ENCODE data around the gene RASD2.
"Not testable (repeated sequence)": the region's sequence is repeated elsewhere in the genome, so short reads cannot be mapped to it uniquely, and the experiment has no call there.

The RASD2 gene, protein sequence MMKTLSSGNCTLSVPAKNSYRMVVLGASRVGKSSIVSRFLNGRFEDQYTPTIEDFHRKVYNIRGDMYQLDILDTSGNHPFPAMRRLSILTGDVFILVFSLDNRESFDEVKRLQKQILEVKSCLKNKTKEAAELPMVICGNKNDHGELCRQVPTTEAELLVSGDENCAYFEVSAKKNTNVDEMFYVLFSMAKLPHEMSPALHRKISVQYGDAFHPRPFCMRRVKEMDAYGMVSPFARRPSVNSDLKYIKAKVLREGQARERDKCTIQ

DNA sequence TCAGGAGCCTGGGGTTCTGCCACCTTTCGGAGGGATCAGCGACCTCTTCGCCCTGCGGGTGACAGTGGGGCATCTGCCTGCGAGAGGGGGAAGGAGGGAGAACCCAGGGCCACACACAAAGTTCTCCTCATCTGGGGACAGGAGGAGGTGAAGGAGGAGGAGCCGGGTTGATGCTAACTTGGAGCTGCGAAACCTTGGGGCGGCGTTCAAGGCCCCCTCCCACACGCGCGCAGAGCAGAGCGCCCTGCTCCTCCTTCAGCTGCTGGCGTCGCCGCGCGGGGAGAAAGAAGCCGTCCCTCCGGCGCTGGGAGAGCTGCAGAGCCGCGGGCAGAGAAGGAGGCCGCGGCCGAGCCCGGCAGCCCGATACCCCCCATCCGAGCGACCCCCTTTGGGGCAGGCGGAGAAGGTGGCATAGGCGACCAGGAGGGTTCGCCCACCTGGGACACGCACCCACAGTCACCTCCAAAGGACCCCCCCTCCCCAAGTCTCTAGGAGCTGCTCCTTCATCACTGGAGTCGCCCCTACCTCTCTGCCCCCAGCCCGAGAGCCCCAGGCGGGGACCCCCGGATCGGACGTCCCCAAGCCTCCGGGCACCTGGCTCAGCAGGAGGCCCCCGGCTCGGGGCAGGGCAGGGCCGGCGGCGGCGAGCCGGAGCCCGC is at the start of gene RASD2:
Gene RASD2 (plus strand): TSS at position 237 of the 659 bp plus-strand sequence. CDS start 5,979 bp downstream, outside the sequence.
- no peak for DNase-seq (ENCODE audit: low spot score)

DNA sequence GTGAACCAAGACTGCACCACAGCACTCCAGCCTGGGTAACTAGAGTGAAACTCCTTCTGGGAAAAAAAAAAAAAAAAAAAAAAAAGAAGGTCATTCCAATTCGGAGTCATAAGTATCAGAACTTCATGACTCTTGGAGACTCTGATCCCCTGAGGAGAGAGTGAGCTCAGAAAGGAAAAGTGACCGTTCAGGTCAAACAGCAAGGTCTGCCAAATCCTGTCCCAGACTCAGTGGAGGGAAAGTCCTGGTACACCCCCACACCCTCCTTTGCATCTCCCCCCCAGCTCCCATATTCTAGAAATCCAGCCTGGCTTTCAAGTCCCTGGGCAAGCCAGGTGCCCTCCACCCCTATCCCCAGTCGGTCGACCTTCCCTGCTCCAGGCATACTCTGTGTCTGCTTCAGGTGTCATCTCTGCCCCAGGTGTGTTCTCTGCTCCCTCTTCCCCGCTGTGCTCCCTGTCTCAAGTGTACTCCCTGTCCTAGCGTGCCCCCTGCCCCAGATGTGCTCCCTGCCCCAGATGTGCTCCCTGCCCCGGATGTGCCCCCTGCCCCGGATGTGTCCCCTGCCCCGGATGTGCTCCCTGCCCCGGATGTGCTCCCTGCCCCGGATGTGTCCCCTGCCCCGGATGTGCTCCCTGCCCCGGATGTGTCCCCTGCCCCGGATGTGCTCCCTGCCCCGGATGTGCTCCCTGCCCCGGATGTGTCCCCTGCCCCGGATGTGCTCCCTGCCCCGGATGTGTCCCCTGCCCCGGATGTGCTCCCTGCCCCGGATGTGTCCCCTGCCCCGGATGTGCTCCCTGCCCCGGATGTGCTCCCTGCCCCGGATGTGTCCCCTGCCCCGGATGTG is 49.3 kb upstream of the RASD2 start:
- not testable (repeated sequence) for DNase-seq (ENCODE audit: low spot score)

- DNase-seq (ENCODE audit: low spot score) = no peak
These were observed 48.7 kb upstream of the RASD2 start for GRCh38 chr22:35491908-35492380.

GRCh38 chr22:35493074-35493473 is 47.6 kb upstream of the RASD2 start:
- no peak for DNase-seq (ENCODE audit: low spot score)

GRCh38 chr22:35495711-35496110 is 44.9 kb upstream of the RASD2 start:
- not testable (repeated sequence) for DNase-seq (ENCODE audit: low spot score)

DNA sequence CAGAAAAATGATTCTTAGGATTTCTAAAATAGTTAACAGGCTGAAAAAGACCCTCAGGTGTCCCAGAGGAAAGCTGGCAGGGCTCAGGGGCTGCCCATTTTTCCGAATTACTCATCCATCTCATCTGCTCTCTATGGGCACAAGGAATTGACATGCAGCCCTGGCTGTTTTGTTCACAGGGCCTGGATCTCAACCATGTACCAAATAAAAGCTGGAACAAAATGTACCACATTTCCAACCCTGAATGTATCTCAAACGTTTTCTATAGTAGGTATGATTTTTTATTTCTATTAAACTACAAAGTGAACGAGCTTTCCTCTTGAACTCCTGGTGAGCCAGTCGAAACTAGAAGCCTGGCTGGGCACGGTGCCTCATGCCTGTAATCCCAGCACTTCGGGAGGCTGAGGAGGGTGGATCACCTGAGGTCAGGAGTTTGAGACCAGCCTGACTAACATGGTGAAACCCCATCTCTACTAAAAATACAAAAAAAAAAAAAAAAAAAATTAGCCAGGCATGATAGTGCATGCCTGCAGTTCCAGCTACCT is 43.8 kb upstream of the RASD2 start:
- DNase-seq (ENCODE audit: low spot score) = no peak

DNA sequence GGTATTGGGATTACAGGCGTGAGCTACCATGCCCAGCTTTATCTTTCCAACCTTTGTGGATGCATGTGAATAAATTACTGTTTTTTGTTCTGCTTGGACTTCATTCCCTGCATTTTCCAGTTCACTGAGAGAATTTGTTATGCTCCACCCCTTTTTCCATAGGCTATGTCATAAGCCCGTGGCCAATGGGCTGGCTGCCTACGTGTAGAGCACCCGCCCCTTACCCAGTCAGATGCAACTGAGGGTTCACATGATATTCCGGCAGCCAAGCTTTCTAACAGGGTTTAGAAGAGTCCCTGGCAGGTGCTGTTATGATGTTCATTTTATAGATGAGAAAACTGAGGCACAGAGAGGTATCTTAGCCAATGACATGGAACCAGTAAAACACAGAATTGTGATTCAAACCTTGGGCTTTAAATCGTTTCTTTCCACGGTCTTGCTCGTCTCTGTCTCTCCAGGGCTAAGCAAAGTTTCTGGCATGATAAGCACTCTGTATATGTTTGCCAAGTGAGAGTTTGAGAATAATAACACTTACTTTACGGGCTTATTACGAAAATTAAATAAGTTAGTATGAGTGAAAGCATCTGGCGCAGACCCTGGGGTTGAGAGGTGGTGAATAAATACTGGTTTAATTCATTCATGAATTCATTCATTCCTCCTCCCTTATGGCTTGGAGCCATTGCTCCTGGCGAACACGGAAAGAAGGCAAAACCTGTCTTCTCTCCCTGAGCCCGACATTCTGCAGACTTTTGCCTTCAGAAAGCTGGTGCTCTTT is 42.4 kb upstream of the RASD2 start:
- DNase-seq (ENCODE audit: low spot score) = no peak

GRCh38 chr22:35502836-35503235 is 37.8 kb upstream of the RASD2 start:
- DNase-seq (ENCODE audit: low spot score) = no peak

GRCh38 chr22:35505399-35506258 is 35.0 kb upstream of the RASD2 start:
- DNase-seq (ENCODE audit: low spot score) = no peak

DNA sequence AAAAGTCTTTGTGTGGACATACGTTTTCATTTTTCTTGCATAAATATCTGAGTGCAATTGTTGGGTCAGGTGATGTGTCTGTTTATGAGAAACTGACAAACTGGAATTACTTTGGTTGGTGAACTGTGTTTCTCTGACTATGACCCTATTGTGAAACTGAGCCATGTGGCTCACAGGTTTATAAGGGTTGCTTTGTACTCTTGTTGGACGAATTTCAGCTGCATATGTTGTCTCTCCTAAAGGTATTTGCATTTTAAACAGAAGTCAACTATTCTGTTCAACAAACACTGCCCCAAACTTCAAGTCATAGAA is 34.4 kb upstream of the RASD2 start:
- no peak for DNase-seq (ENCODE audit: low spot score)

- DNase-seq (ENCODE audit: low spot score) = not testable (repeated sequence)
These were observed 32.8 kb upstream of the RASD2 start for GRCh38 chr22:35507851-35508250.

- no peak for DNase-seq (ENCODE audit: low spot score)
These were observed 31.2 kb upstream of the RASD2 start for GRCh38 chr22:35509451-35509850.

DNA sequence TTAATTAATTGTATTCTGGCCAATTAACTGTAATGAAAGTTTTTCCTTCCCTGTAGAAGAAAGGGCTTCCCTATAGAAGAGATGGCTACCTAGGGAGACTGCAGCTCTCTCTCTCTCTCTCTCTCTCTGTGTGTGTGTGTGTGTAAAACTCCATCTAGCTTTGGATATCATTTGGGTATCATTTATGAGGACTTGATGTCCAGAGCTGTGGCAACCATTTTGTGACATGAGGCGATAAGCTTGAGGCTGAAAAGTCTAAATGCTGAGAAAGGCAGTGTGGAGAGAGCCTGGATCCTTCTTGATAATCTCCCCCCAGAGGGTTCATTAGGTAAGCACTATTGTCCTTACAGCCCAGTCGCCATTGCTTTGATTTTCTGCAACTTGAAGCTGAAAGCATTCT is 30.7 kb upstream of the RASD2 start:
- DNase-seq (ENCODE audit: low spot score) = no peak

GRCh38 chr22:35510481-35510934 is 30.1 kb upstream of the RASD2 start:
- DNase-seq (ENCODE audit: low spot score) = no peak

GRCh38 chr22:35510951-35511350 is 29.7 kb upstream of the RASD2 start:
- DNase-seq (ENCODE audit: low spot score) = no peak

- no peak for DNase-seq (ENCODE audit: low spot score)
These were observed 26.3 kb upstream of the RASD2 start for GRCh38 chr22:35514366-35514765.

DNA sequence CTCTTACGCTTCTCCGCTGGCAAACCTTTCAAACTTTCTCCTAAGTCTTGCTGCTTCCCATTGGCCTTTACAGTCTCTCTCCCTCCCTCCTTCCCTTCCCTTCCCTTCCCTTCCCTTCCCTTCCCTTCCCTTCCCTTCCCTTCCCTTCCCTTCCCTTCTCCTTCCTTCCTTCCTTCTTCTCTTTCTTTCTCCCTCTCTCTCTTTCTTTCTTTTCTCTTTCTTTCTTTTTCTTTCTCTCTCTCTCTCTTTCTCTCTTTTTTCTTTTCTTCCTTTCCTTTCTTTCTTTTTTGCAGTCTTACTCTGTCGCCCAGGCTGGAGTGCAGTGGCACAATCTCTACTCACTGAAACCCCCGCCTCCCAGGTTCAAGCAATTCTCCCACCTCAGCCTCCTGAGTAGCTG is 24.7 kb upstream of the RASD2 start:
- DNase-seq (ENCODE audit: low spot score) = not testable (repeated sequence)

DNA sequence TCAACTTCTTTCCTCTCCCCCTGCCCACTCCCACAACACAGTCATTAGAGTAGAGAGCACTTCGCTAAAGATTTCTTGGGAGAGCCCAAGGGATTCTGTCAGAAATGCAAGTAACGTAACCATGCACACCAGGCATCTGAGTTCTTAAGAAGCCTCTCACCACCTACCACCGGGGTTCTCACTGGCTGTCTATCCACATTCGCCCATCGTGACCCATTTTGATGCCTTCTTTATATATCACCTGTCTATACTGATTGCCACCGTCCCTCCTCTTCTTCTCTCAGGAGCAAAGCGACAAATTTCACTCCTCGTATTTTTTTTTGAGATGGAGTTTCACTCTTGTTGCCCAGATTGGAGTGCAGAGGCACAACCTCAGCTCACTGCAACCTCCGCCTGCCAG is 23.9 kb upstream of the RASD2 start:
- DNase-seq (ENCODE audit: low spot score) = no peak

DNA sequence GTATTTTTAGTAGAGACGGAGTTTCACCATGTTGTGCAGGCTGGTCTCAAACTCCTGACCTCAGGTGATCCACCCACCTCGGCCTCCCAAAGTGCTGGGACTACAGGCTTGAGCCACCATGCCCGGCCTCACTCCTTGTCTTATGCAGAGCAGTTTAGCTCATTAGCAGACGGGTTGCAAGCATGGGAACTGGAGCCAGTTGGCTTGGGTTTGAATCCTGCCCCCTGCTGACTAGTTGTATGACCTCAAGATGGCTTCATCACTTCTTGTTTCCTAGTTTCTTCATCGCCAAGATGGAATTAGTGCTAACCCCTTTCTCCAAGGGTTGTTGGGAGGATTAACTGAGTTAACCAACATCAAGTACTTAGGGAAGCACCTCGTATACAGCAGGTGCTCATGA is 23.4 kb upstream of the RASD2 start:
- no peak for DNase-seq (ENCODE audit: low spot score)

DNA sequence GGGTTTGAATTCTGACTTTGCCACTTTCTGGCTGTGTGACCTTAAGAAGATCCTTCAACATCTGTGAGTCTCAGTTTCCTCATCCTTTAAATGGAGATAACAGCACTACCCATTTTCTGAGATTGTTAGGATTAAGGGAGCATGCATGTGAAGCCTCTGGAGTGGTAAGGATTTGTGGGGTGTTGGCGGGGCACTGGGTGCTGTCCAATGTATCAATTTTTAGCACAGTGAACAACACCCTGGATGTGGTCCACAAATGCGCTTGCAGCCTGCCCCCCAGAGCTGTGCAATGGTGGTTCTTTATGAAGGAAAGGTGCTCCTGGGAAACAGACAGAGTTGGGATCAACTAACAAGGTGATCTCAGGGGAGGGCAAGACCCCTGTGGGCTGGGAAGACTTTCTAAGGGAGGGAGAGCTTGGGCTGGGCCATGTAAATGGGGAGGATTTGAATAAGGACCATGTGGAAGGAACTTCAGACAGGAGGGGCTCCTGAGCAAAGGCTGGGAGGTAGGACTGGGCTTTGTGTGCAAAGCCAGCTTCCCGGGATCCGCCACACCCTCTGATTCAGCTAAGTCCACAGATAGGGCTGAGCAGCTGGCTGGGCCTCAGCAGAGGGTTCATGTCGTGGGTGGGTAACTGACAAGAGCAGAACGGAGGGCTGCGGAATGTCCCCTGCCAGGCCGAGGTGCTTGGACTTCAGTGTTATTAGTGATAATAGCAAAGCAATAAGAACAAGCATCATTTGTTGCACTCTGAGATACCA is 22.7 kb upstream of the RASD2 start:
- no peak for DNase-seq (ENCODE audit: low spot score)

All from hematopoietic multipotent progenitor cell treated with erythropoietin and hydrocortisone succinate and interleukin-3 and kit ligand, for 17 days (in vitro differentiated cells).